GM19023 (cell line): ENCODE measurements around the gene MTHFS.
"Not testable (repeated sequence)": the region's sequence is repeated elsewhere in the genome, so short reads cannot be mapped to it uniquely, and the experiment has no call there.

Experiments
- ATAC-seq: cut with Tn5 transposase; IDR thresholded peaks from one replicate; pipeline ENCODE4 v1.9.1; 2021; ENCODE audit warnings: mild to moderate bottlenecking, moderate library complexity; ENCODE audit not compliant: unreplicated experiment

The MTHFS gene

GRCh38 chr15:79896634-79897379 is at the start of gene MTHFS:
MTHFS (minus strand) TSS chr15:79897014; CDS start chr15:79896988, 26 bp downstream.
- peak; percentile 74 for ATAC-seq

GRCh38 chr15:79944622-79945021 is 47.8 kb upstream of the MTHFS start:
- no peak for ATAC-seq

GRCh38 chr15:79943820-79944219 is 47.0 kb upstream of the MTHFS start:
- ATAC-seq = peak; percentile 63

GRCh38 chr15:79942741-79943481 is 46.1 kb upstream of the MTHFS start:
- ATAC-seq = no peak

DNA sequence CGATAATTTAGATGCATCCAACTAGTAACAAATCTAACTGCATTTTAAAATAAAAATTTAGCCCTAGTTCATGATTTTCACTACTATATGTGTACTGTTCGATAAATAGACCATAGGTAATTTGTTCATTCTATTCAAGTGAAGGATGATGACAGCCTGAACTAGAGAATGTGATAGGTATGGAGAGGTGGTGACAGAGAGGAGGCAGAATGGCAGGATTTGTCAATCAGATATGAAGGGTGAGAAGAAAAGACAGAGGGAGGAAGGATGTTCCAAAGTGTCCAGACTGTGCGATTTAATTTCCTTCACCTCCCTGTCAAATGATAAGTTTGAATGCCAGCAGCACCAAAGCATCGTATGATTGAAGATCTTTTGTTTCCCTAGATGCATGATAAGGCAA is 42.6 kb upstream of the MTHFS start:
- ATAC-seq = no peak

GRCh38 chr15:79938143-79938542 is 41.3 kb upstream of the MTHFS start:
- ATAC-seq = no peak

GRCh38 chr15:79935556-79936201 is 38.9 kb upstream of the MTHFS start:
- ATAC-seq = not testable (repeated sequence)

DNA sequence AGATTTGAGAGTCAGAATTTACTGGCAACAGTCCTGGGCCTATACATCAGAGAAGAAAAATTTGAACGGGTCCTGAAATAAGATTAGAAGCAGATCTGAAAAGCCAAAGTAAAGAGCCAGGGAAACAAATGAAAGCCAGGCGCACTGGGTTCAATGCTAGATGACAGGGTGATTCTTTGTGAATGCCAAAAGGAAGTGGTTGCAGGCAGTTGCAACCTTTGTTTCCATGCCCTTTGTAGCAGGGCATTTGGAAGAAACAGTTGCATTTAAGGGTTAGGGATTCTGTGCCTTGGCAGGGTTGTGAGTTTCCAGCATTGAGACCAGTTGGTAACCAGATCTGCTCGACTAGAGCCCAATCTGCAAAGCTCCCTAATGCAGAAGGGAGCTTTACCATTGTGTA is 36.4 kb upstream of the MTHFS start:
- ATAC-seq = no peak

DNA sequence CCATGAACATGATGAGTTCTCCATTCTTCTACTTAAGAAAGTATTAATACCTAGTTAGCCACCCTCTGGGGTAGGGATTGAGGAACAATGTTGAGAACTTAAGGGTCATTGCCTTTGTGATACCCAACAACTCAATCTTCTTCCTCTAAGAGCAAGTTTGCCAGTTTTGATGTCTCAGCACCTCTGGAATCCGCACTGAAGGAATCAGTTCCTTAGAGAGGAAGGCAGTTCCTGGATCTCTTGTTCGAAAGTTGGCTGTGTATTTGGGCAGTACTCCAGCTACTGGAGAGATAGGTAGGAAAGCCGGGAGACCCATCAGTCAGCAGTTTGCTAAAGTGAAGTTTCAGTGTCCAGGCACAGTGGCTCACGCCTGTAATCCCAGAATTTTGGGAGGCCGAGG is 35.6 kb upstream of the MTHFS start:
- ATAC-seq = no peak

DNA sequence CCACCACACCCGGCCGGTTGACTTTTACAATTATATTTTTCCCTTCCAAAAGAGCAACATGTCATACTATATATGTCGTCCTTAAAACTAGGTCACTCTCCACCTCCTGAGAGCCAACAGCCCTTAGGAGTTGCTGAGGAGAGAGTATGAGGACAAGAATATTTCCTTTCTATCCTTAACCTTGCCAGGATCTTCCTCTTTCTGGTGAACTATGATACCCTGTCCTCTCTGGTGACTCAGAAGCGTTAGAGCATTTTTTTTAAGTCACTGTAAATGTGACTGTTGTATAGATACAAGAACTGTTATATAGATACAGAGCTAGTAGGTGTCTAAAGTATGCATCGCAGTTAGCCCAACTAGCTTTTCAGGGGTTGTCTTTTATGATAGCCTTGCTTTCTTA is 33.7 kb upstream of the MTHFS start:
- ATAC-seq = no peak

- ATAC-seq = no peak
Observed at GRCh38 chr15:79929412-79929811, 32.6 kb upstream of the MTHFS start.

DNA sequence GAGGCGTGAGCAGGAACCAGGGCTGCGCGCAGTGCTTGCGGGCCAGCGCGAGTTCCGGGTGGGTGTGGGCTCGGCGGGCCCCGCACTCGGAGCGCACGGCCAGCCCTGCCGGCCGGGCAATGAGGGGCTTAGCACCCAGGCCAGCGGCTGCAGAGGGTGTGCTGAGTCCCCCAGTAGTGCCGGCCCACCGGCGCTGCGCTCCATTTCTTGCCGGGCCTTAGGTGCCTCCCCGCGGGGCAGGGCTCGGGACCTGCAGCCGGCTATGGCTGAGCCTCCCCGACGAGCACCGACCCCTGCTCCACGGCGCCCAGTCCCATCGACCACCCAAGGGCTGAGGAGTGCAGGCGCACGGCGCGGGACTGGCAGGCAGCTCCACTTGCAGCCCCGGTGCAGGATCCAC is 29.3 kb upstream of the MTHFS start:
- ATAC-seq = not testable (repeated sequence)

DNA sequence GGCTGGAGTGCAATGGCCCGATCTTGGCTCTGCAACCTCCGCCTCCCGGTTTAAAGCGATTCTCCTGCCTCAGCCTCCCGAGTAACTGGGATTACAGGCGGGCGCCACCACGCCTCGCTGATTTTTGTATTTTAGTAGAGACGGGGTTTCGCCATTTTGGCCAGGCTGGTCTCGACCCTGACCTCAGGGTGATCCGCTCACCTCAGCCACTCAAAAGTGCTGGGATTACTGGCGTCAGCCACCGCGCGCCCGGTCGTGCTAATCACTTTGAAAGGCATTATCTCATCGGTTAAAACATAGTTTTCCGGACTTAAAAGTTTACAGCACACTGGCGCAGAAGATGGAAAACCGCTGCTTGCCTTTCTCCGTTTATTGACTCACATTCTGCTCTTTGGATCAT is 27.6 kb upstream of the MTHFS start:
- ATAC-seq = no peak

- ATAC-seq = peak; percentile 94
Observed at GRCh38 chr15:79923515-79924169, 26.8 kb upstream of the MTHFS start.

GRCh38 chr15:79923079-79923514 is 26.3 kb upstream of the MTHFS start:
- ATAC-seq = peak; percentile 48

GRCh38 chr15:79922512-79923078 is 25.8 kb upstream of the MTHFS start:
- no peak for ATAC-seq

- ATAC-seq = no peak
Observed at GRCh38 chr15:79919749-79920511, 23.1 kb upstream of the MTHFS start.

DNA sequence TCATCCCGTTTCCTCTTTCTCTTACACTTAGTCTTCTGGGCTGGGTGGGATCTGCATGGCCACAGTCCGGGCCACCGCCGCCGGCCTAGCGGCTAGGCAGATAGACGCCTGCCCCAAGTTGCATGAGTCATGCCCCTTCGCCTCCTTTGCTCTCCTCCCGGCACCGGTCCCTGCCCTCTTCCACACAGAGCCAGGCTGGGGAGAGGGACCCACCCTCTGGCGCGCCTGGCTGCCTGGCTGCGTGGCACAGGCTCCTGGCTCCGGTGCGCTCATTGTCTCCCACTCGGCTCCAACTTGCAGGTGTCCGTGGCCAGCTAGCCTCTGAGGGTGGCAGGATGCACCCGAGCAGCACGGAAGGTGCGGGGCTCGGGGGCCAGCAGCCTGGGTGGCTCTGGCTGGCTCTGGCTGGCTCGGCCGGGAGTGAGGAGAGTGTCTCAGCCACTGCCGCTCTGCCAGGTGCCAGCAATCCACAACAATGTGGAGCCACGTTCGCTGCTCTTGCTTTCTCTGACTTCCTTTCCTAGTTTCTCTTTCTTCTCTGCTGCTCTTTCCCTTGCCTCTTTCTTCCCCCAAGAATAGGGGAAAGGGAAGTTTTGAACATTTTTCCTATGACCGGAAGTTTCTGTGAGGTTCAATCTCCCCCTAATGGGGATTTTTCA is 22.4 kb upstream of the MTHFS start:
- no peak for ATAC-seq

DNA sequence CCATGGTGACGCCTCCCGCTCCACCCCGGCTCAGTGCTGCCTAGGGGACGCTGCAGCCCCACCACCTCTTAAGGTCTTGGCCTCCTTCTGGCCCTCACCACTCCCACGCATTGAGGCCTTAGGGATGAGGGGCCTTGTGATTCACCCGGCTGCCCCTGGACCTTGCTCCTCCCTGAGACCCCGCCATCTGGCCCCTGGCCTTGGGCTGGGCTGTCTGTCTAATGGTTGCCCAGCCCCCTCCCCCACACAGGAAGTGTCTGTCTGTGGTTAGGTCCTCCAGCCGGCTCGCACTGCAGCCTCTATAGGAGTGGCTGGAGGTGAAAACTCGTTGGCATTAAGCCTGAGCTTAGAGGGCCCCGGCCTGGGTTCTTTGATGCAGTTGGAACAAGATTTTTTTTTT is 21.5 kb upstream of the MTHFS start:
- no peak for ATAC-seq
